Measurements from ENCODE around the gene DENND1A. TPM values are rescaled to one million over a fixed set of nuclear protein-coding genes. Genes with fewer than 3 reads are reported as not detected.

Gene DENND1A
- total RNA-seq, 1 experiment from 2014 or later, result 19.7 TPM

- BruUV-seq (replicated peaks), result no TSS peak
- H3K27me3 ChIP-seq (ENCODE audit: control insufficient read depth, insufficient read depth, low read length), result no peaks in the 10 kb centered on the region
- CTCF ChIA-PET, result no interaction called here
- in situ Hi-C loops (cut with HindIII; ENCODE audit: low pct_unique_long_range_greater_than_20kb, low sequenced_read_pairs), result no loop called here
- DNase-seq (ENCODE audit: low read depth, low spot score) (no peak), ATAC-seq (no peak)
- intact Hi-C loops (cut with micrococcal nuclease; ENCODE audit: unreplicated experiment), result no loop called here
- no peak overlapping the region for H3K27ac ChIP-seq (ENCODE audit: low read length)
- no peaks in the 10 kb centered on the region for H3K36me3 ChIP-seq (ENCODE audit: control insufficient read depth, insufficient read depth, low read length)
- no peaks in the 10 kb centered on the region for H3K9me3 ChIP-seq (ENCODE audit: control insufficient read depth, insufficient read depth, low read depth, low read length)
- no peak overlapping the region for H3K4me3 ChIP-seq (ENCODE audit: low read depth in 2 of 2, low read length in 2 of 2)
- no peak for TF ChIP-seq CTCF (IDR thresholded peaks at IDR 0.05)
- no peak for TF ChIP-seq TCF7L2 (IDR thresholded peaks at IDR 0.05; ENCODE audit: low read depth, low read length)
- TF ChIP-seq SIN3A (IDR thresholded peaks at IDR 0.05; ENCODE audit: borderline replicate concordance, insufficient read depth, low read depth, low read length), result no peak
- no peak for TF ChIP-seq POLR2AphosphoS5 (IDR thresholded peaks at IDR 0.05; ENCODE audit: low read depth, low read length)
- TF ChIP-seq REST (IDR thresholded peaks at IDR 0.05; ENCODE audit: insufficient read depth in 1 of 2, low read depth in 2 of 2, low read length in 1 of 2), result no peak
- H3K4me1 ChIP-seq (ENCODE audit: control insufficient read depth, insufficient read depth, low read length), result no peaks in the 10 kb centered on the region; the same call in 1 of the 2 replicates
- POLR2A ChIA-PET, result no interaction called here
These were observed 547.0 kb downstream of the DENND1A start for GRCh38 chr9:123382653-123383511.

- in situ Hi-C loops (cut with HindIII; ENCODE audit: low pct_unique_long_range_greater_than_20kb, low sequenced_read_pairs) (no loop called here), intact Hi-C loops (cut with micrococcal nuclease; ENCODE audit: unreplicated experiment) (no loop called here)
- DNase-seq (ENCODE audit: low read depth, low spot score), result no peak
- no peaks in the 10 kb centered on the region for H3K36me3 ChIP-seq (ENCODE audit: control insufficient read depth, insufficient read depth, low read length)
- H3K27me3 ChIP-seq (ENCODE audit: control insufficient read depth, insufficient read depth, low read length), result no peaks in the 10 kb centered on the region
- no peak overlapping the region for H3K27ac ChIP-seq (ENCODE audit: low read length)
- H3K4me3 ChIP-seq (ENCODE audit: low read depth in 2 of 2, low read length in 2 of 2), result no peak overlapping the region
- POLR2A ChIA-PET, result no interaction called here
- CTCF ChIA-PET, result no interaction called here
- ATAC-seq, result no peak
- no peaks in the 10 kb centered on the region for H3K9me3 ChIP-seq (ENCODE audit: control insufficient read depth, insufficient read depth, low read depth, low read length)
- TF ChIP-seq REST (IDR thresholded peaks at IDR 0.05; ENCODE audit: insufficient read depth in 1 of 2, low read depth in 2 of 2, low read length in 1 of 2) (no peak), POLR2AphosphoS5 (IDR thresholded peaks at IDR 0.05; ENCODE audit: low read depth, low read length) (no peak)
- BruUV-seq (replicated peaks), result no TSS peak
- H3K4me1 ChIP-seq (ENCODE audit: control insufficient read depth, insufficient read depth, low read length), result no peaks in the 10 kb centered on the region; the same call in 1 of the 2 replicates
These were observed 548.8 kb downstream of the DENND1A start for GRCh38 chr9:123380852-123381705.
